HUES64 (cell line): ENCODE results near the gene ALDOA.

ENCODE experiments used
- H3K27ac ChIP-seq: 2 replicates; pipeline ENCODE4 v1.7.0; 2013; ENCODE audit warnings: low read depth, low read length, inconsistent platforms
- H3K27me3 ChIP-seq: 2 replicates; pipeline ENCODE4 v1.6.1; 2013; ENCODE audit warnings: mild to moderate bottlenecking, low read length; ENCODE audit not compliant: insufficient read depth
- H3K36me3 ChIP-seq: 2 replicates; pipeline ENCODE4 v1.6.1; 2013; ENCODE audit warnings: mild to moderate bottlenecking, low read length; ENCODE audit not compliant: insufficient read depth
- H3K4me1 ChIP-seq: 2 replicates; pipeline ENCODE4 v1.6.1; 2013; ENCODE audit warnings: mild to moderate bottlenecking, low read length, moderate library complexity; ENCODE audit not compliant: insufficient read depth
- H3K4me3 ChIP-seq: 2 replicates; pipeline ENCODE4 v1.5.1; 2013; ENCODE audit warnings: mild to moderate bottlenecking, low read length, moderate library complexity
- H3K9ac ChIP-seq: 2 replicates; pipeline ENCODE4 v1.6.1; 2013; ENCODE audit warnings: mild to moderate bottlenecking, low read depth, low read length
- H3K9me3 ChIP-seq: 2 replicates; pipeline ENCODE4 v1.6.1; 2013; ENCODE audit warnings: low read depth, low read length; ENCODE audit not compliant: insufficient read depth
- WGBS: fragments of 150-250, 120-280 bp; methylation state at CpG from one replicate; pipeline ENCODE4 v1.1.7; 2013; ENCODE audit warnings: missing lambda C conversion rate; 5-methylcytosine and 5-hydroxymethylcytosine counted together

The ALDOA gene

DNA sequence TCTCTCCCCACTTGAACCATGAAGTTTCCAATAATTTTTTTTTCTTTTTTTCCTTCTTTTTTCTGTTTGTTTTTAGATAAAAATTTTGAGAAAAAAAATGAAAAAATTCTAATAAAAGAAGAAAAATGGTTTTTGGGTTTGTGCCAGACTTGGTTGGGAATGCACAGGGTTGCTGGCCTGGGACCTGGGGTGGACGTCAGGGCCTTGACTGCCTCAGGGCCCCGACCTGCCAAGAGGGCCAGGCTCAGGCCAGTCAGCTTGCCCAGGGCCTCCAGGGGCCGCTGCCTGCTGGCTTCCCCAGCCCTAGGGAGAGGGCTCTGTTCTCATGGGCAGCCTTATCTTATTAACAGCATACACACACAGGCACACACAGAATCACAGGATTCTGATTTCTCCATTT, 19.7 kb downstream of the ALDOA start:
- Histone ChIP-seq H3K4me3 (no peak overlapping the region), H3K27me3 (no peaks in the 10 kb centered on the region), H3K4me1 (no peaks in the 10 kb centered on the region), H3K27ac (no peak overlapping the region), H3K36me3 (peaks cover 56% of the 10 kb centered on the region), H3K9ac (no peak overlapping the region), H3K9me3 (no peaks in the 10 kb centered on the region)
- 87% methylated on average over 3 of the region's 3 CpGs for WGBS

DNA sequence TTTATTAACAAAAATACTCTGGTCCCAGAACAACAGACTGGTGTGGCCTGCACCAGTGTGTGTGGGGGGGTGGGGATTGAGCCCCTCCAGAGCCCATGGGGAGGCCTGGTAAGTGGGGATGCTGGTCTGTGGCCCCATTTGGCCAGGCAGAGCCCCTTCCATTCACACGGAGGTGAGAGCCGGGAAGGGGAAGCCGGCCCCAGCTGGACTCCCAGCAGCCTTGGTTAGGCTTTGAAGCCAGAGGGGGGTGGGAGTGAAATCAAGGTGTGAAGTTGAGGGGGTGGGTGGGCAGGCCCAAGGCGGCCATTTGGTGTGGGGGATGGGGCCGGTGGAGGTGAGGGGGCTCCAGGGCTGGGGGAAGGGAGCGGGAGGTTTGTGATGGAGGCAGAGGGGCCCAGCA, 20.3 kb downstream of the ALDOA start:
- no peak overlapping the region for H3K4me3 ChIP-seq
- no peaks in the 10 kb centered on the region for H3K4me1 ChIP-seq
- WGBS = 59% methylated on average over 6 of the region's 6 CpGs
- H3K27ac ChIP-seq = peak overlapping the region; percentile 18; the same call in 1 of the 2 replicates
- H3K27me3 ChIP-seq = no peaks in the 10 kb centered on the region
- no peaks in the 10 kb centered on the region for H3K9me3 ChIP-seq
- H3K36me3 ChIP-seq = peaks cover 51% of the 10 kb centered on the region
- H3K9ac ChIP-seq = no peak overlapping the region

DNA sequence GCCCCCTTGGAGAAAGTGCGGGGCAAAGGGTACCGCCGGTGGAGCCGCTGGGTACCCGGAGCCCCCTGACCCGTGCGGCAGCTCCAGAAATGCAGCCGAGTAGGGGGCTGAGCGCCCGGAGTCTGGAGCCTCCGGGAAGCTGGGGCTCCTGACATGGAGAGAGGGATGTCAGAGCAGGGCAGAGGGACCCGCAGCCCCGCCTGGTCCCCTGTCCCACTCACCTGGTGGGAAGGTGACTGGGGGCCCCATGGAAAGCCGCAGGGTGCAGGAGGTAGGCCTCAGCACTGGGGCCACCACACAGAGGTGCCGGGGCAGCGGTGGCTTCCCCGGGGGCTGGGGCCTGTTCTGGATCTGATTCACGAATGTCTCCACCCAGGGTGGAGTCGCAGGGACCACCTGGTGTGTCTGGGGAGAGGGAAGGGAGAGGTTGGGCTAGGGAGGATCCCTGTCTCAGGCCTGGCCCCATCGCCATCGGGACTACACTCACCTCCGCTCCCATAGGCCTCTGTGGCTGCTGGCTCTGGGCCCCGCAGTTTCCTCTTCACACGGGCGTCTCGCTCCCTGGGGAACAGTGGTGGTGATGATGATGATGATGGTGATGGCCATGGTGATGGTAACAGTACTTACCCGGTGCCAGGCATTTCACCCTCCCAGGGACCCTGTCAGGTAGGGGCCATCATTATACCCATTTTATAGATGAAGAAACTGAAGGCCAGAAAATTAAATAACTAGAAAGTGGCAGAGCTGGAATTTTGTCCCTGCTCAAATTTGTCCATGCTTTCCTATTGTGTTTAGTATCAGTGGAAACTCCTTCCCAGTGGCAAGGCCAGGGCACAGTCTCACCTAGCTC, 21.0 kb downstream of the ALDOA start:
- no peak overlapping the region for H3K27ac ChIP-seq
- H3K36me3 ChIP-seq = peaks cover 44% of the 10 kb centered on the region
- WGBS = 93% methylated on average over 27 of the region's 27 CpGs
- no peak overlapping the region for H3K9ac ChIP-seq
- no peak overlapping the region for H3K4me3 ChIP-seq
- no peaks in the 10 kb centered on the region for H3K9me3 ChIP-seq
- no peaks in the 10 kb centered on the region for H3K27me3 ChIP-seq
- no peaks in the 10 kb centered on the region for H3K4me1 ChIP-seq

DNA sequence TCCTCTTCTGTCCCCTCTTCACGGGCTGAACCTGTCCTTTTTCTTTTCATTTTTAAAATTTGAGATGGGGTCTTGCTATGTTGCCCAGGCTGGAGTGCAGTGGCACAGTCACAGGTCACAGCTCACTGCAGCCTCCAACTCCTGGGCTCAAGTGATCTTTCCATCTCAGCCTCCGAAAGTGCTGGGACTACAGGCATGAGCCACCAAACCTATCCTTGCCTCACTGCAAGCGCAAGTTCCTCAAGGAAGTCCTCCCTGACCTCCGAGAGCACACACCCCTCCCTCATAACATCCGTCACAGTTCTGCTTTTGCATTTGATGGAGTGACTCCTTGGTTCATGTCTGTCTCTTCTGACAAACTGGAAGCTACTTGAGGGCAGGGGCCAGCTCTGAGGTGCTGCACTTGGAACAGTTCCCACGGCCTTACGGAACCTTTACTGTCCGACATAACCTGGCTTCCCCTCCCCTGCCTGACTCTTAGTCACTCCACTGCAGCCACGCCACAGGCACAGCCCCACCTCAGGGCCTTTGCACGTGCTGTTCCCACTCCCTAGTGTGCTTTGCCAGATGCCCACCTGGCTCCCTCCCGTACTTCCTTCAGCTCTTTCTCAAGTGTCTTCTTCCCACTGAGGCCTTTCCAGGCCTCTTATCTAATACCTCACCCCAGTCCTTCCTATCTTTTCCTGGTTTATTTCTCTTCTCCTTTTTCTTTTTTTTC, 21.8 kb downstream of the ALDOA start:
- Histone ChIP-seq H3K4me1 (peaks cover 2% of the 10 kb centered on the region; the same call in 1 of the 2 replicates), H3K27me3 (no peaks in the 10 kb centered on the region), H3K9me3 (no peaks in the 10 kb centered on the region), H3K4me3 (no peak overlapping the region), H3K36me3 (peaks cover 39% of the 10 kb centered on the region), H3K27ac (no peak overlapping the region), H3K9ac (no peak overlapping the region)
- WGBS = 91% methylated on average over 11 of the region's 11 CpGs

DNA sequence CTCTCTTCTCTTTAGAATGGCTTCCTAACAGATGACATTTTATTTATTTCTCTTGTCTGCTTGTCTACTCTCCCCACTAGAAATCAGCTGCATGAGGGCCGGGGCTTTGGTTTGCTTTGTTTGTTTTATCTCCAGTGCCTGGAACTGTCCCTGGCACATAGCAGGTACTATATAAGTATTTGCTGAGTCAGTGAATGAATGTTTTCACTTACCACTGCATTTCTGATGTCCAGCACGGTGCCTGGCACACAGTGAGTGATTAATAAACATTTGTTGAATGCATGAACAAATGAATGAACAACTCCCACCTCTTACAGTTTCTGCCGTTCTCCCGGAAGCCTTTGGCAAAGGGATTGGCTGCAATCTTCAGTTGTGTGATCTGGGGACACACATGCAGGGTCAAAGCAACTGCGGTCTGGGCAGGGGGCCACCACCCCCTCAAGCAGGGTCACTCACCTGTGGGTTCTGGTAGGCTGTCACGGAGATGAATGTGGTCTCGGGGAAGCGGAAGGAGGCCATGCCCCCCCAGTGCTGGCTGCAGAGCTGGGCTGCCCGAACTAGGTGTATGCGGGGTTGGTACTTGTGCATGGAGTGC, 22.8 kb downstream of the ALDOA start:
- Histone ChIP-seq H3K4me1 (peaks cover 3% of the 10 kb centered on the region; the same call in 1 of the 2 replicates), H3K27me3 (no peaks in the 10 kb centered on the region), H3K27ac (no peak overlapping the region), H3K4me3 (no peak overlapping the region), H3K9me3 (no peaks in the 10 kb centered on the region), H3K9ac (no peak overlapping the region), H3K36me3 (peaks cover 29% of the 10 kb centered on the region)
- 89% methylated on average over 9 of the region's 10 CpGs for WGBS

DNA sequence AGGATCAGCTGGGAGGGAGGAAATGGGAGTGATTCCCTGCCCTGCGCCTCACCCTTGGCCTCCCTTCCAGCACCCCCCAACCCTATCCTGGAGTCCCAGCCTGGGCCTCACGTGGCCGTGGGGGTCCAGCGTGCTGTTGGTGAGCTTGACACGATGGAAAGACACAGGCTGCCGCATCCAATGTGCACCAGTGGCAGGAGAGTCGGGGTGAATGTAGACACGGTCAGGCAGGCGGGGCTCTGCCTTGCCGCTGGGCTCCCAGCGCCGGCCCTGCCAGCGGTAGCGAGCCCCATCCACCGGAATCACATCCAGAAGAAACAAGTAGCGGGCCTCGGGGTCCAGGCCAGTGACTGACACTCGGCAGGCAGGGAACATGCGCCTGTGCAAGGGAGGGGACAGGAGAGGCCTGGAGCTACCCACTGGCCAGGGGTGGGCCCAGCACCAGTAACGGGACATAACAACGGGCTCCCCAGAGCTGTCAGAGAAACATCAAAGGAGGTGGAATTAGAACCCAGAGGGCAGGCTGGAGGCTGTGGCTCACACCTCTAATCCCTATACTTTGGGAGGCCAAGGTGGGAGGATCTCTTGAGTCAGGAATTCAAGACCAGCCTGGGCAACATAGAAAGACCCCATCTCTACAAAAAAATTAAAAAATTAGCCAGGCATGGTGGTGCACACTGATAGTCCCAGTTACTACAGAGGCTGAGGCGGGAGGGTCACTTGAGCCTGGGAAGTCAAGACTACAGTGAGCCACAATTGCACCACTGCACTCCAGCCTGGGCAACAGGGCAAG, 23.5 kb downstream of the ALDOA start:
- Histone ChIP-seq H3K27me3 (no peaks in the 10 kb centered on the region), H3K4me1 (peaks cover 3% of the 10 kb centered on the region; the same call in 1 of the 2 replicates), H3K27ac (no peak overlapping the region), H3K4me3 (no peak overlapping the region), H3K9me3 (no peaks in the 10 kb centered on the region), H3K9ac (no peak overlapping the region), H3K36me3 (peaks cover 22% of the 10 kb centered on the region)
- 87% methylated on average over 22 of the region's 22 CpGs for WGBS

DNA sequence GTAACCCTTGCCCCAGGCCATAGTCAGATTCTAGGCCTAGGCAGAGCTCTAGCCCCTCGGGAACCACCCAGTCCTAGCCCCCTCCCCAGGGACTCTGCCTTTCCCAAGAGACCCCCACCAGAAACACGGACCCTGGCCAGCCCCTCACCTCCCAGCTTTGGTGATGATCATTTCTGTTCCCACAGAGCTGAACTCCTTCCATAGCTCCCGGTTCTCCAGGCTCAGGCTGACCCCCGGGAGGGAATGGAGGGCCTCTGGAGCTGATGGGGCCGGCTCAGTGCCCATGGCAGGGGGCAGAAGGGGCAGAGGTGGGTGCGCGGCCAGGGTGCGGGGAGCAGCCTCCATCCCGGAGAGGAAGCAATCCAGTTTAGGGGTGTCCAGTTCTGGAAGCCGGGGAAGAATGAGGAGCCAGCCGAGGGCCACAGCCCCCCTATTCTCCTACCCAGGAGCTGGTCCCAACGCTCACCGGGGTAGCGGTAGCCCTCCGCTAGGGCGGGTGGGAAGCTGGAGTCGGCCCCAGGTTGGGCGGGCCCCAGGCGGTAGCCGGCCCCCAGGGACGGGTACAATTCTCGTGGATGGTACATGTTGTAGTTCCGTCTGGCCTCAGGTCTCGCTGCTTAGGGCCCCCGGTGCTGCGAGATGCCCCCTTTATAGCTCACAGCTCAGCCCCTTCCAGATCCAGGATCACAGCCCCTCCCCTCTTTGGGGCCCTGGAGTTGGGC, 25.2 kb downstream of the ALDOA start:
- peaks cover 7% of the 10 kb centered on the region; the same call in 1 of the 2 replicates for H3K4me1 ChIP-seq

DNA sequence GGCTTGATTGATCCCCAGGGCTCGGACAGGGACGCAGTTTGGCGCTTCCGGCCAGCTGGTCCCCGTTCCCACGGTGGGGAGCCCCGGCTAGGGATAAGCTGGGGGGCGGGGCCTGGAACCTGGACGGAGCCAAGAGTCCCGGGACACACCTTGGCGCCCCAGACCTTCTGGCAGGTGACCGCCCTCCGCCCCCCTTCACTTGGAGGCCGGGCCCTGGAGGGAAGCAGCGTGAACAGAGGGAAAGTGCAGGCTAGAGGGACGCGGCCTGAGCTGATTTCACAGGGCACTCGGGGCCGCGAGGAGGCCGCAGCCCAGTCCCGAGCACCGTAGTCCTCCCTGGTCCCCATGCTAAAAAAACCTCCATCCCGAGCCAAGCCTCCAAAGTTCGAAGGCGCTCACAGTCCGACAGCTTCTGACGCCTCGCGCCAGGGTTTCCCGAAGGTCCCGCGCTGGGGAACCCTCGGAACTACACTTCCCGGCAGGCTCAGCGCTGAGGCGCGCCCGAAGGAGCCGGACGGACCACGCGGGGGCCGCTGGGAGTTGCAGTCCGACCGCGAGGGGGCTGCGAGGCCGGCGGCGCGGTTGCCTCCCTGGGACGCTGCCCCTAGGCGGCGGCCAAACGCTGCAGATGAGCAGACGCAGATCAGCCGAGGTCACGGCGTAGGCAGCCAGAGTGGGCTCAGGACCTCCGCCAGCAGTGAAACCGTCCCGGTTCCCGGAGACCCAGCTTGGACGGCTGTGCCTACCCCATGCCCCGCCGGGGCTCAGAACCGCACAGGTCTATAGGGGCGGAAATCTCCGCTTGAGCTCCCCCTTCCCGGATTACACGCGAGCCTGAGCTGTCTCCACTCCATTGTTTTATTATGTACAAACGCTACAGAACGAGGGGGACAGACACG, 26.2 kb downstream of the ALDOA start, which contains the start of gene TBX6:
TSS of gene TBX6 (minus strand) at position 451 of the 899 bp plus-strand sequence. CDS start 731 bp downstream, outside the sequence.
- H3K36me3 ChIP-seq = peaks cover 6% of the 10 kb centered on the region

More for the DNA sequence above, 25.2 kb downstream of the ALDOA start:
- no peak overlapping the region for H3K9ac ChIP-seq
- H3K27me3 ChIP-seq = no peaks in the 10 kb centered on the region
- peaks cover 7% of the 10 kb centered on the region for H3K36me3 ChIP-seq
- H3K4me3 ChIP-seq = peak overlapping the region; percentile 73
- no peaks in the 10 kb centered on the region for H3K9me3 ChIP-seq
- no peak overlapping the region for H3K27ac ChIP-seq
- WGBS = 76% methylated on average over 26 of the region's 26 CpGs

DNA sequence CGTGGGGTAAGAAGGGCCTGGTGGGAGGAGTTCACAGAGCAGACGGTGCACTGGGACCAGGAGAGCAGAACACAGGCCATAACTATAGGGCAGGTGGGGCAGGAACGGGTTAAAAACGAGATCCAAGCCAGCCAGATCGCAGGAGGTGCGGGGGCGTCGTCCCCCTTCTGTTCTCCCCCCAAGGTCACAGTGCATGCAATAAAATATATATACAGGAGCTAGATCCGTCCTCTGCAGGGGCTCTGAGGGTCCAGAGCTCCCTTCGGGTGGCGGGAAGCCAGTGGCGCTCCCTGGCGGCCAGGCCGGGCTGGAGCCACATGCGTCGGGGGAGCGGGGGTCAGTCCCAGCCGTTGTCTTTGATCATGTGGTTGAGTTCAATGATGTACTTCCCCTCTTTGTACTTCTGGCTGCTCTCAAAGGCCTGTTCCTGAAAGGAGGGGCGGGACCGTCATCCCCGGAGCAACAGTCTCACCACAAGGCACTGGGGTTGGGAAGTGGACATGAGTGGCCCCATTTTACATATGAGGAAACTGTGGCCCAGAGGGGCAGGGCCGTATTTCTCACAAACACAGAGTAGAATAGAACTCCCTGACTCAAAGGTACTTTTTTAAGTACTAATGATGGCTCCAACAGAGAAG, 26.9 kb downstream of the ALDOA start:
- H3K27ac ChIP-seq = peak overlapping the region; percentile 70; the same call in 1 of the 2 replicates
- 2% methylated on average over 21 of the region's 22 CpGs for WGBS
- H3K9me3 ChIP-seq = peaks cover 9% of the 10 kb centered on the region
- peaks cover 7% of the 10 kb centered on the region; the same call in 1 of the 2 replicates for H3K4me1 ChIP-seq
- H3K27me3 ChIP-seq = no peaks in the 10 kb centered on the region
- peaks cover 2% of the 10 kb centered on the region; the same call in 1 of the 2 replicates for H3K36me3 ChIP-seq
- H3K4me3 ChIP-seq = peak overlapping the region; percentile 73
- peak overlapping the region; percentile 72 for H3K9ac ChIP-seq

More for the DNA sequence above, 26.2 kb downstream of the ALDOA start, which contains the start of gene TBX6:
- Histone ChIP-seq H3K27me3 (no peaks in the 10 kb centered on the region), H3K9ac (peak within 1 kb of the TSS; percentile 72), H3K4me3 (peak within 1 kb of the TSS; percentile 73), H3K27ac (peak within 1 kb of the TSS; percentile 70; the same call in 1 of the 2 replicates), H3K9me3 (peaks cover 2% of the 10 kb centered on the region; the same call in 1 of the 2 replicates), H3K4me1 (peaks cover 7% of the 10 kb centered on the region; the same call in 1 of the 2 replicates)
- WGBS = 1% methylated on average over 76 of the region's 76 CpGs
